GM18861 (cell line): Measurements from ENCODE around the gene MEIS1.

Source experiments
- ATAC-seq: cut with Tn5 transposase; IDR thresholded peaks from one replicate; pipeline ENCODE4 v1.9.1; 2021; ENCODE audit not compliant: unreplicated experiment

The MEIS1 gene

GRCh38 chr2:66498289-66498975, 63.5 kb downstream of the MEIS1 start:
- ATAC-seq = no peak

GRCh38 chr2:66501267-66501666, 66.3 kb downstream of the MEIS1 start:
- ATAC-seq = no peak

- ATAC-seq = no peak
These were observed 71.3 kb downstream of the MEIS1 start for GRCh38 chr2:66506265-66506664.

GRCh38 chr2:66507673-66508201, 72.8 kb downstream of the MEIS1 start:
- ATAC-seq = no peak

- ATAC-seq = no peak
These were observed 73.7 kb downstream of the MEIS1 start for GRCh38 chr2:66508484-66509071.

GRCh38 chr2:66509326-66509811, 74.4 kb downstream of the MEIS1 start:
- no peak for ATAC-seq

GRCh38 chr2:66512626-66513025, 77.7 kb downstream of the MEIS1 start:
- ATAC-seq = no peak

GRCh38 chr2:66515743-66516142, 80.8 kb downstream of the MEIS1 start:
- ATAC-seq = no peak

- no peak for ATAC-seq
These were observed 81.6 kb downstream of the MEIS1 start for GRCh38 chr2:66516499-66516898.

GRCh38 chr2:66517772-66518171, 82.8 kb downstream of the MEIS1 start:
- no peak for ATAC-seq

- no peak for ATAC-seq
These were observed 84.4 kb downstream of the MEIS1 start for GRCh38 chr2:66519264-66519843.

GRCh38 chr2:66521291-66521922, 86.5 kb downstream of the MEIS1 start:
- no peak for ATAC-seq

- no peak for ATAC-seq
These were observed 87.9 kb downstream of the MEIS1 start for GRCh38 chr2:66522611-66523376.

GRCh38 chr2:66523377-66523969, 88.5 kb downstream of the MEIS1 start:
- no peak for ATAC-seq

GRCh38 chr2:66523990-66524389, 89.1 kb downstream of the MEIS1 start:
- no peak for ATAC-seq

GRCh38 chr2:66525606-66526005, 90.7 kb downstream of the MEIS1 start:
- ATAC-seq = no peak

- no peak for ATAC-seq
These were observed 91.3 kb downstream of the MEIS1 start for GRCh38 chr2:66526180-66526579.

GRCh38 chr2:66528974-66529724, 94.2 kb downstream of the MEIS1 start:
- ATAC-seq = no peak

- ATAC-seq = no peak
These were observed 95.7 kb downstream of the MEIS1 start for GRCh38 chr2:66530651-66531050.

GRCh38 chr2:66531155-66531554, 96.2 kb downstream of the MEIS1 start:
- no peak for ATAC-seq
